DOHH2 (cell line): ENCODE results near the gene CYP1B1.

ENCODE experiments used
- EZH2phosphoT487 ChIP-seq: fragments of 200-600 bp; sonication (generic); IDR thresholded peaks from 2 replicates; pipeline ENCODE4 v1.6.1; 2017; ENCODE audit warnings: borderline replicate concordance, mild to moderate bottlenecking, antibody characterized with exemption, low read length, moderate library complexity, mixed read lengths
- TF ChIP-seq, protein P1 (sequence below): fragments of 200-600 bp; sonication (generic); IDR thresholded peaks from one replicate; pipeline ENCODE4 v1.5.1; 2014; ENCODE audit warnings: antibody characterized with exemption, mild to moderate bottlenecking, low read depth, low read length; ENCODE audit not compliant: poor library complexity, severe bottlenecking

DNA sequence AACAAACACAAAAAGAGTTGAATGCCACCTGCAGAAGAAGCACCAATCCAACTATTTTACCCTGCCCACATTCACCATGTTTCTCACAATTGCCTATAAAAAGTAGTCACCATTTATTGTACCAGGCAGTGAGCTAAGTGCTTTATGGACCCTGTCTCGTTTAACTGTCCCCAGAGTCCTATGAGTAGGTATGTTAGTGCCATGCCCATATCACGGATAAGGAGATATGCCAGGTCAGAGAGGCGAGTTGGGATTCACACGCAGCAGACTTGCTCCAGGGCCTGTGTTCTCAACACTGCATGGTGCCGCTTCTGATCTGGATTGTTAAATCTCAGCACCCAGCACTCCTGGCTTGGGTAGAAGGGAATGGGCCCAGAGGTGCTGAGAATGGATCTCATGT lies 49.1 kb upstream of the CYP1B1 start:
- no peak for TF ChIP-seq EZH2phosphoT487
- TF ChIP-seq, protein P1, sequence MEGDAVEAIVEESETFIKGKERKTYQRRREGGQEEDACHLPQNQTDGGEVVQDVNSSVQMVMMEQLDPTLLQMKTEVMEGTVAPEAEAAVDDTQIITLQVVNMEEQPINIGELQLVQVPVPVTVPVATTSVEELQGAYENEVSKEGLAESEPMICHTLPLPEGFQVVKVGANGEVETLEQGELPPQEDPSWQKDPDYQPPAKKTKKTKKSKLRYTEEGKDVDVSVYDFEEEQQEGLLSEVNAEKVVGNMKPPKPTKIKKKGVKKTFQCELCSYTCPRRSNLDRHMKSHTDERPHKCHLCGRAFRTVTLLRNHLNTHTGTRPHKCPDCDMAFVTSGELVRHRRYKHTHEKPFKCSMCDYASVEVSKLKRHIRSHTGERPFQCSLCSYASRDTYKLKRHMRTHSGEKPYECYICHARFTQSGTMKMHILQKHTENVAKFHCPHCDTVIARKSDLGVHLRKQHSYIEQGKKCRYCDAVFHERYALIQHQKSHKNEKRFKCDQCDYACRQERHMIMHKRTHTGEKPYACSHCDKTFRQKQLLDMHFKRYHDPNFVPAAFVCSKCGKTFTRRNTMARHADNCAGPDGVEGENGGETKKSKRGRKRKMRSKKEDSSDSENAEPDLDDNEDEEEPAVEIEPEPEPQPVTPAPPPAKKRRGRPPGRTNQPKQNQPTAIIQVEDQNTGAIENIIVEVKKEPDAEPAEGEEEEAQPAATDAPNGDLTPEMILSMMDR, result no peak
